HG03442 (cell line): ENCODE data around the gene C2CD2L.
"Not testable (repeated sequence)": the region's sequence is repeated elsewhere in the genome, so short reads cannot be mapped to it uniquely, and the experiment has no call there.

Experiments used
- ATAC-seq: cut with Tn5 transposase; IDR thresholded peaks from one replicate; pipeline ENCODE4 v1.9.1; 2021; ENCODE audit warnings: mild to moderate bottlenecking, moderate library complexity; ENCODE audit not compliant: unreplicated experiment

Gene C2CD2L

DNA sequence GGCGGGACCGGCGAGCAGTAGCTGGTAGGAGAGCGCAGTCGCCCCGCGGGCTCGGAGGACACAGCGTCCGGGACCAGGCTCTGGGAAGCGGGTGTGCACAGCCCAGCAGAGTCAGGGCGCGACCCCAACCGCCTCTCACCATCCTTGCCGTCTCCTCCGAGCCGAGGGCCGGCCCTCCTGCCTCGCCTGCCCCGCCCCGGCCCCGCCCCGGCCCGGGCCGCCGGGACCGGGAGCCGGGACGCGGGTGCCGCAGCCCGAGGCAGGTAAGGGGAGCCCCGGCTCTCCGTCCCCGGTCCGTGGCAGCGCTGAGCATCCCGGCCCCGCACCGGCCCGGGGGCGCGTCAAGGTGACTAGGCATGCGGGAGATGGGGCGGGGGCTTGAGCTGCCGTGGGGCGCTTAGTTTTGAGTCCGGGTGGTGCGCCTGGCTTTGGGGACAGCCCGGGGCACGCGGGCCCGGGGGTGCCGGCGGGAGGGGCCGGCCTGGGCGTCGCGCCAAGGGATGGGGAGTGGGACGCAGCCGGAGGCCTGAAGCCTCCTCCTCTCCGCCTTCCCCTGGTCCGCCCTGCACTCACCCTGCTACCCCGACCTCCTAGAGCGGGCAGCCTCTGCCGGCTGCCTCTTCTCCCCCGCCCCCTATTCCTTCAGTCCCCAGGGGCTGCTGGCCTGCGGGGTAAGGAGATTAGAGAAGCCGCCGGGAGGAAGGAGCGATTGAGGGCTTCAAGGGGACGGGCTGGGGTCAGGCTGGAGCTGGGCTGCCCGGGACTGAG, 42.1 kb downstream of the C2CD2L start, which contains the start of gene ABCG4:
TSS of gene ABCG4 (plus strand) at position 35 of the 768 bp plus-strand sequence. CDS start 914 bp downstream, outside the sequence.
- ATAC-seq, result no peak

DNA sequence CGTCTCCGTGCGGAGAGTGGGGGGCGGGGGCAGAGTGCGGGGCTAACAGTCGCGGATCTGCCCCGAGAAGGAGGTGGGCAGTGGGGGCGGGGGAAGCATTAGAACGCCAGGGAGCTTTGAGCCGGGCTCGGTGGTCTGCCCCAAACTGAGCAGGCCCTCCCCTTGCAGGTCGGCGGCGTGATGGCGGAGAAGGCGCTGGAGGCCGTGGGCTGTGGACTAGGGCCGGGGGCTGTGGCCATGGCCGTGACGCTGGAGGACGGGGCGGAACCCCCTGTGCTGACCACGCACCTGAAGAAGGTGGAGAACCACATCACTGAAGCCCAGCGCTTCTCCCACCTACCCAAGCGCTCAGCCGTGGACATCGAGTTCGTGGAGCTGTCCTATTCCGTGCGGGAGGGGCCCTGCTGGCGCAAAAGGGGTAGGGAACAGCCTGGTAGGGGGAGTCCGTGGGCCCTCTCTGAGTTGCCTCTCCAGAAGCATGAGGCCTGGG, 42.7 kb downstream of the C2CD2L start:
- no peak for ATAC-seq

GRCh38 chr11:119152043-119152442, 44.9 kb downstream of the C2CD2L start:
- ATAC-seq, result no peak

GRCh38 chr11:119152604-119153003, 45.5 kb downstream of the C2CD2L start:
- no peak for ATAC-seq

DNA sequence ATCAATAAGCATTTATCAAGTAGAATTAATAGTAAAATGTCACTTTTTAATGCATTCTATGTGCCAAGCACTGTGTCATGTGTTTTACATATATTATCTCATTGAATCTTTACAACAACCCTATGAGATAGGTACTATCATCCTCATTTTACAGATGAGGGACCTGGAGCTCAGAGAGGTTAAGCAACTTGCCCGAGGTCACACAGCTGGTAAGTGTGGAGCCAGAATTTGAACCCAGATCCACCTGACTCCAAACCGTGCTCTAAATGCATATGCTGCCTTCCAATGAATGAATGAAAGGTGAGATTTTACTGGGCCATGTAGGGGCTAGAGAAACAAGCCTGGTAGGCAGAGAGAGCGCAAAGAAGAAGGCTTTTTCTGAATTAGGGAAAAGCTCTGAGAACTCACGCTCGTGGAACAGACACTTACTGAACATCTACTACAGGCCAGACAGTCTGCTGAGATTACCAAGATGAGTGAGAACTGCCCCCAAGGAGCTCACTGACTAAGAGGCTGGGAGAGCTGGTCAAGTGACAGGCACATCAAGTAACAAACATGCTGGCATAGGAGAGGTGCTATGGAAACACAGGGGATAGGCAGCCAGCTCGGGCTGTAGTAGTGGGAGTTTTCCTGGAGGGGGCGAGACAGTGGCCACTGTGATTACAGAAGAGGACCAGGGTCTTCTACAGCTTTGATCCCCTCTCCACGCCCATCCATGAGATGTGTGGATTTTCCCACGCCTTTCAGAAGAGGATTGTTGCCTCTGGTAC, 46.1 kb downstream of the C2CD2L start:
- ATAC-seq, result no peak

DNA sequence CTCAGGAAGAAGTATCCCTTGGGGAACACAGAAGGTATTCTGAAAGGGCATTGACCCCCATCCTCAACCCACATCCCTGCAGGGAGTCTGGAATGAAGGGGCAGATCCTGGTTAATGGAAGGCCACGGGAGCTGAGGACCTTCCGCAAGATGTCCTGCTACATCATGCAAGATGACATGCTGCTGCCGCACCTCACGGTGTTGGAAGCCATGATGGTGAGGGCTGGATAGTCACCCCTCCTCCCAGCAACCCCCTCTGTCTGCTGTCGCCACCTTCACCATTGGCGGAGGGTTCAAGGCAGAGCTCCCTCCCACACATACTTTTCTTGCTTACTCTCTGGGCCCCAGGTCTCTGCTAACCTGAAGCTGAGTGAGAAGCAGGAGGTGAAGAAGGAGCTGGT, 47.0 kb downstream of the C2CD2L start:
- no peak for ATAC-seq

GRCh38 chr11:119155733-119156492, 48.8 kb downstream of the C2CD2L start:
- no peak for ATAC-seq

- ATAC-seq, result no peak
Observed at GRCh38 chr11:119156496-119156895, 49.4 kb downstream of the C2CD2L start.

GRCh38 chr11:119157063-119157462, 49.9 kb downstream of the C2CD2L start:
- ATAC-seq, result no peak

DNA sequence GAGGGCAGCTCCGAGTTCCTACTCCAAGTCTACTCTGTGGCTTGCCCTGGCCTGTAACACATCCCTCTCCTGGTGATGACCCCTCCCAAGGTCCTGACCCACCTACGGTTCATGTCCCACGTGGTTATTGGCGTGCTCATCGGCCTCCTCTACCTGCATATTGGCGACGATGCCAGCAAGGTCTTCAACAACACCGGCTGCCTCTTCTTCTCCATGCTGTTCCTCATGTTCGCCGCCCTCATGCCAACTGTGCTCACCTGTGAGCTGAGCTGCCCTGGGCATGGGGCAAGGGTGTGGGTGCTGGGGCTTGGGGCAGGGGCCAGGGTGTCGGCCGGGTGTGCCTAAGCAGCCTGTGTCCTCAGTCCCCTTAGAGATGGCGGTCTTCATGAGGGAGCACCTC, 51.3 kb downstream of the C2CD2L start:
- ATAC-seq, result no peak

DNA sequence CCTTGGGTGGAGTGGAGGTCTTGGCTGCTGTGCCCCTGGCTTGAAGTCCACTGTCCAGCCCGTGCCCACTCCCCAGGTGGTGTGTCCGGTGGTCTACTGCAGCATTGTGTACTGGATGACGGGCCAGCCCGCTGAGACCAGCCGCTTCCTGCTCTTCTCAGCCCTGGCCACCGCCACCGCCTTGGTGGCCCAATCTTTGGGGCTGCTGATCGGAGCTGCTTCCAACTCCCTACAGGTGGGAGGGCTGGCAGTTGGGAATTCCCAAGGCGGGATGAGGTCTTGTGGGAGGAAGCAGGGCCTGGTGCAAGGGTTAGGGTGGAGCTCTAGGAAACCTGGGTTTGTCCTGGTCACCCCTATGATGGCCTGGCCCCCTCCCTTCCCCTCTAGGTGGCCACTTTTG, 53.0 kb downstream of the C2CD2L start:
- ATAC-seq, result no peak

DNA sequence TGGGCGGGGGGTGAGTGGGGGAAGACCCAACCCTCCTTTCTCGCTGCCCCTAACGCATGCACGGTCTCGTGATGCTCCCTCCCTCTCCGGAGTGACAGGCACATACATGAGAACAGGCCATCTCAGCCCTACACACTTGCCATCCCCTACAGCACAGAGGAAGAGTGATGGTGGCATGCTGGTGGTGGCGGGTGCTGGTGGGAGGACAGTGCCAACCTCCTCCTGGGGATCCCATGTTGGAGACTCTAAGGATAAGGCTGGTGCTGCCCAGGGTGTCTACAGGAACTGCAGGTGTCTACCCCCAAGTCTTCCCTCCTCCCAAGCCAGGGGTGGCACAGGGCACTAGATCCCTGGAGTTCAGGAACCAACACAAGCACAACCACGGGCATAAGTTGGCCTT, 54.7 kb downstream of the C2CD2L start:
- no peak for ATAC-seq

DNA sequence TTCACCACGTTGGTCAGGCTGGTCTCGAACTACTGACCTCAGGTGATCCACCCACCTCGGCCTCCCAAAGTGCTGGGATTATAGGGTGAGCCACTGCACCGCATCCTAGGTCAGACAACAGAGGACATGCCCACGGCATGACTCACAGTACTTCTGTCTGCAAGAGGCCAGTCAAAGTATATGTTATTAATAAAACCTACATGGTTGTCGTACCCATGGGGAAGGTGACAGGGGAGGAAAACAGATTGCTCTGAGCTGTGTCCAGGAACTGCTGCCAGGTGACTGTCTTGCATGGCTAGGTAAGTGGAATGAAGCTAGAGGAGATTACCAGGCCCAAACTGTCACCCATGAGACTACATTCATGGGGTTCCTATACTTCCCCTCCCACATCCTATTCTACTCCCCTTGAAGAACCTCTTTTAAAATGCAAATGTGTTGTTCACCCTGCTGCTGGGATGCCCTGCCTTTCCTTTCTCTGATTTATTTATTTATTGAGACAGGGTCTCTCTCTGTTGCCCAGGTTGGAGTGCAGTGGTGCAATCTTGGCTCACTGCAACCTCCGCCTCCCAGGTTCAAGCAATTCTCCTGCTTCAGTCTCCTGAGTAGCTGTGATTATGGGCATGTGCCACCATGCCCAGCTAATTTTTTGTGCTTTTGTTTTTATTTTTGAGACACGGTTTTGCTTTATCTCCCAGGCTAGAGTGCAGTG, 59.4 kb downstream of the C2CD2L start:
- ATAC-seq, result no peak

DNA sequence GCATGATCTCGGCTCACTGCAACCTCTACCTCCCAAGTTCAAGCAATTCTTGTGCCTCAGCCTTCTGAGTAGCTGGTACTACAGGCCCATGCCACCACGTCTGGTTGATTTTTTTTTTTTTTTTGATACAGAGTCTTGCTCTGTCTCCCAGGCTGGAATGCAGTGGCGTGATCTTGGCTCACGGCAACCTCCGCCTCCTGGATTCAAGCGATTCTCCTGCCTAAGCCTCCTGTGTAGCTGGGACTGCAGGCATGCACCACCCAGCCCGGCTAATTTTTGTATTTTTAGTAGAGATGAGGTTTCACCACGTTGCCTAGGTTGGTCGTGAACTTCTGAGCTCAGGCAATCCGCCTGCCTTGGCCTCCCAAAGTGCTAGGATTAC, 59.9 kb downstream of the C2CD2L start:
- ATAC-seq, result not testable (repeated sequence)

- no peak for ATAC-seq
Observed at GRCh38 chr11:119167933-119168332, 60.8 kb downstream of the C2CD2L start.
